Stomach (tissue), 9 donors: ENCODE data around the gene SLC30A5. TPM values are rescaled to one million over a fixed set of nuclear protein-coding genes. Genes with fewer than 3 reads are reported as not detected.
"Not testable (repeated sequence)": the region's sequence is repeated elsewhere in the genome, so short reads cannot be mapped to it uniquely, and the experiment has no call there.

Experiments
- DNase-seq, 2 donors: peaks; one replicate each; pipeline versions ENCODE4 v3.0.0 to v3.0.0-alpha.2; 2013 to 2019
- H3K27ac ChIP-seq, 5 donors: fragments of 200-600 bp in 4 of 5; sonication (generic) in 4 of 5; one replicate each; pipeline ENCODE4 v1.5.1; 2013 to 2019; ENCODE audit warnings: mild to moderate bottlenecking in 1 of 5, moderate library complexity in 1 of 5
- H3K27me3 ChIP-seq, 3 donors: fragments of 200-600 bp; sonication (generic); one replicate each; pipeline ENCODE4 v1.5.1; 2017 to 2019; ENCODE audit warnings: mixed run types in 1 of 3
- H3K36me3 ChIP-seq, 4 donors: fragments of 200-600 bp; sonication (generic); 1 replicate in 3 of 4; 2 replicates in 1 of 4; pipeline ENCODE4 v1.5.1; 2016 to 2019
- H3K4me1 ChIP-seq, 4 donors: fragments of 200-600 bp; sonication (generic); one replicate each; pipeline ENCODE4 v1.5.1; 2016 to 2019
- H3K4me3 ChIP-seq, 4 donors: fragments of 200-600 bp; sonication (generic) in 3 of 4; one replicate each; pipeline ENCODE4 v1.5.1; 2016 to 2019; ENCODE audit warnings: mild to moderate bottlenecking in 1 of 4
- H3K9me3 ChIP-seq, 4 donors: fragments of 200-600 bp; sonication (generic); one replicate each; pipeline ENCODE4 v1.5.1; 2016 to 2019
- CTCF ChIP-seq, 7 experiments: fragments of 450-650 bp in 4 of 7; fragments of 200-600 bp in 3 of 7; sonication (generic) in 3 of 7; IDR thresholded peaks; one replicate each; pipeline ENCODE4 v1.5.1; 2016 to 2019; ENCODE audit warnings: antibody characterized with exemption in 7 of 7, control low read depth in 2 of 7, mild to moderate bottlenecking in 1 of 7
- EP300 ChIP-seq: sonication (generic); formaldehyde crosslinking; IDR thresholded peaks from one replicate; pipeline ENCODE4 v1.6.1; 2017; ENCODE audit warnings: antibody characterized with exemption
- POLR2A ChIP-seq, 4 donors: fragments of 450-650 bp; IDR thresholded peaks; one replicate each; pipeline ENCODE4 v1.6.1; 2016; ENCODE audit warnings: antibody characterized with exemption in 4 of 4, control low read depth in 2 of 4, mild to moderate bottlenecking in 1 of 4, moderate library complexity in 1 of 4
- POLR2AphosphoS5 ChIP-seq, 3 donors: sonication (generic); formaldehyde crosslinking; IDR thresholded peaks; one replicate each; pipeline ENCODE4 v1.6.1; 2016; ENCODE audit warnings: antibody characterized with exemption in 3 of 3
- WGBS, 5 donors: extraction: QIAGEN DNeasy Blood & Tissue Kit in 3 of 5; methylation state at CpG; one replicate each; pipeline versions ENCODE4 v1.1.5 to v1.1.7; 2013 to 2018; 5-methylcytosine and 5-hydroxymethylcytosine counted together
- intact Hi-C: fragments of 100-400 bp; cut with DNase I; formaldehyde crosslinking; loops from one replicate; pipeline ENCODE4 v1.15.1; 2023; ENCODE audit warnings: low total_unique reads
- polyA plus RNA-seq, 3 donors: library from polyadenylated mRNA; stranded (reverse); fragments of 200-250 nt; gene quantifications; one replicate each; pipeline ENCODE4 v1.2.3, GENCODE V29; 2013
- total RNA-seq, 5 donors: library from RNA; depleted of rRNA; stranded (reverse); fragments of >200 nt; gene quantifications; one replicate each; pipeline versions ENCODE4 v1.1.0 to v1.2.3, GENCODE V29; 2014 to 2016
- donor health status: healthy with polysubstance abuse.
- donor health status: Bipolar disorder and iron deficiency.
- donor health status: healthy.

The SLC30A5 gene
- total and polyA plus RNA-seq, 8 donors = 9.3 to 67.6 (median 41.2) TPM

- Histone ChIP-seq H3K4me3 (no peak overlapping the region), H3K4me1 (no peaks in the 10 kb centered on the region), H3K27me3 (no peaks in the 10 kb centered on the region), H3K27ac (no peak overlapping the region), H3K9me3 (no peaks in the 10 kb centered on the region), H3K36me3 (peaks cover 0 to 48% (median 44%) of the 10 kb centered on the region in 4 donors)
- DNase-seq = no peak
- WGBS, 5 donors = 67 to 86% (median 71%) methylated on average over 7 of the region's 7 CpGs
- TF ChIP-seq CTCF (IDR thresholded peaks at IDR 0.05) = no peak
- no peak for TF ChIP-seq EP300
- no peak for TF ChIP-seq POLR2AphosphoS5 (IDR thresholded peaks at IDR 0.05)
- TF ChIP-seq POLR2A (IDR thresholded peaks at IDR 0.05) = no peak
- intact Hi-C loops = no loop called here
Observed at GRCh38 chr5:69134126-69134525, 40.3 kb downstream of the SLC30A5 start.

- intact Hi-C loops = no loop called here
- Histone ChIP-seq H3K4me3 (no peak overlapping the region), H3K27ac (no peak overlapping the region), H3K36me3 (peaks cover 0 to 32% (median 24%) of the 10 kb centered on the region in 4 donors), H3K4me1 (no peaks in the 10 kb centered on the region), H3K27me3 (no peaks in the 10 kb centered on the region), H3K9me3 (peaks cover 0 to 10% (median 3%) of the 10 kb centered on the region in 4 donors)
- 88 to 96% (median 91%) methylated on average over 3 of the region's 3 CpGs for WGBS, 5 donors
- no peak for DNase-seq
- TF ChIP-seq POLR2A (IDR thresholded peaks at IDR 0.05) (no peak), EP300 (no peak), POLR2AphosphoS5 (IDR thresholded peaks at IDR 0.05) (no peak), CTCF (IDR thresholded peaks at IDR 0.05) (no peak)
Observed at GRCh38 chr5:69136293-69136692, 42.5 kb downstream of the SLC30A5 start.

GRCh38 chr5:69137208-69137607 lies 43.4 kb downstream of the SLC30A5 start:
- 91 to 100% (median 100%) methylated on average over 1 of the region's 1 CpG for WGBS, 5 donors
- H3K4me1 ChIP-seq, DNase-seq, H3K4me3 ChIP-seq, H3K27ac ChIP-seq, H3K27me3 ChIP-seq, intact Hi-C loops: not testable (repeated sequence)
- Histone ChIP-seq H3K36me3 (peaks cover 0 to 23% (median 15%) of the 10 kb centered on the region in 4 donors), H3K9me3 (peaks cover 0 to 11% (median 4%) of the 10 kb centered on the region in 4 donors)

- intact Hi-C loops = no loop called here
- 96 to 98% (median 98%) methylated on average over 5 of the region's 5 CpGs for WGBS, 5 donors
- Histone ChIP-seq H3K27me3 (no peaks in the 10 kb centered on the region), H3K9me3 (peaks cover 0 to 11% (median 4%) of the 10 kb centered on the region in 4 donors), H3K4me3 (no peak overlapping the region), H3K4me1 (no peaks in the 10 kb centered on the region), H3K27ac (no peak overlapping the region), H3K36me3 (peaks cover 0 to 18% (median 13%) of the 10 kb centered on the region in 4 donors)
- no peak for DNase-seq
- TF ChIP-seq POLR2AphosphoS5 (IDR thresholded peaks at IDR 0.05) (no peak), EP300 (no peak)
Observed at GRCh38 chr5:69137807-69138206, 44.0 kb downstream of the SLC30A5 start.

- WGBS, 5 donors = 65 to 84% (median 76%) methylated on average over 1 of the region's 1 CpG
- no peaks in the 10 kb centered on the region for H3K27me3 ChIP-seq
- DNase-seq = no peak
- H3K9me3 ChIP-seq = peaks cover 0 to 11% (median 4%) of the 10 kb centered on the region in 4 donors
- H3K27ac ChIP-seq = no peak overlapping the region
- intact Hi-C loops = no loop called here
- TF ChIP-seq CTCF (IDR thresholded peaks at IDR 0.05) (no peak), POLR2A (IDR thresholded peaks at IDR 0.05) (no peak), POLR2AphosphoS5 (IDR thresholded peaks at IDR 0.05) (no peak), EP300 (no peak)
- H3K4me3 ChIP-seq = no peak overlapping the region
- no peaks in the 10 kb centered on the region for H3K4me1 ChIP-seq
- H3K36me3 ChIP-seq = peaks cover 0 to 8% (median 7%) of the 10 kb centered on the region in 4 donors
Observed at GRCh38 chr5:69138766-69139165, 45.0 kb downstream of the SLC30A5 start.

- DNase-seq, H3K27ac ChIP-seq, H3K4me3 ChIP-seq, H3K36me3 ChIP-seq, intact Hi-C loops, H3K27me3 ChIP-seq, H3K4me1 ChIP-seq: not testable (repeated sequence)
- 93 to 97% (median 95%) methylated on average over 3 to 4 of the region's 4 CpGs for WGBS, 5 donors
- peaks cover 0 to 11% (median 4%) of the 10 kb centered on the region in 4 donors for H3K9me3 ChIP-seq
Observed at GRCh38 chr5:69140239-69140638, 46.4 kb downstream of the SLC30A5 start.
